Activated CD8-positive, alpha-beta memory T cell treated with anti-CD3 and anti-CD28 coated beads, Interleukin-2, amount 10 ng/mL, durations not matched to agents 7 days and 5 days (primary cell): Measurements from ENCODE around the gene XAB2. TPM values are rescaled to one million over a fixed set of nuclear protein-coding genes. Genes with fewer than 3 reads are reported as not detected.
A peak's percentile ranks its signal among the peaks of the same experiment; 100 is the strongest.

Experiments used
- ATAC-seq: fragments of 150-1000 bp; cut with Tn5 transposase; one replicate; pipeline ENCODE4 v1.10.0; 2021; ENCODE audit warnings: moderate library complexity
- CTCF ChIA-PET: fragments of 350-600 bp; sonication (Branson Sonifier 250); formaldehyde crosslinking; loops from one replicate; lab custom pipeline; 2021; ENCODE audit warnings: antibody characterized with exemption; lab: Charles Lee
- DNase-seq: peaks from one replicate; pipeline ENCODE4 v3.0.0-alpha.2; 2020
- H3K27ac Mint-ChIP-seq: one replicate; pipeline ENCODE4 v1.8.0; 2021; ENCODE audit warnings: mild to moderate bottlenecking, mixed read lengths
- H3K27me3 Mint-ChIP-seq: one replicate; pipeline ENCODE4 v1.8.0; 2021; ENCODE audit warnings: mixed read lengths
- H3K36me3 Mint-ChIP-seq: one replicate; pipeline ENCODE4 v1.8.0; 2021; ENCODE audit warnings: mild to moderate bottlenecking, mixed read lengths
- H3K4me1 Mint-ChIP-seq: one replicate; pipeline ENCODE4 v1.8.0; 2021; ENCODE audit warnings: mixed read lengths
- H3K4me3 Mint-ChIP-seq: one replicate; pipeline ENCODE4 v1.8.0; 2021; ENCODE audit warnings: mild to moderate bottlenecking, moderate library complexity, mixed read lengths
- H3K9me3 Mint-ChIP-seq: one replicate; pipeline ENCODE4 v1.8.0; 2022; ENCODE audit warnings: low read depth, mixed read lengths
- total RNA-seq, 2 experiments: library from RNA; stranded (reverse); gene quantifications; one replicate each; pipeline ENCODE4 v1.2.3, GENCODE V29; 2021

XAB2 gene
- total RNA-seq, 2 experiments from 2014 or later, result 43.7 to 51.5 TPM

GRCh38 chr19:7663706-7664105 is 34.4 kb upstream of the XAB2 start:
- Mint-ChIP-seq H3K27ac (no peak overlapping the region), H3K4me1 (peaks cover 4% of the 10 kb centered on the region), H3K36me3 (no peaks in the 10 kb centered on the region), H3K27me3 (no peaks in the 10 kb centered on the region), H3K4me3 (no peak overlapping the region), H3K9me3 (no peaks in the 10 kb centered on the region)
- DNase-seq, result no peak
- ATAC-seq, result no peak
- CTCF ChIA-PET, result interaction anchor here (1.2 to 4.2 kb wide), 3 partner anchors 12 to 96 kb away, joined by 3 to 14 read pairs (median 10); partner anchors contain the start of gene TRAPPC5

GRCh38 chr19:7662657-7663056 is 33.3 kb upstream of the XAB2 start:
- Mint-ChIP-seq H3K4me3 (no peak overlapping the region), H3K27me3 (no peaks in the 10 kb centered on the region), H3K9me3 (no peaks in the 10 kb centered on the region), H3K27ac (no peak overlapping the region), H3K36me3 (no peaks in the 10 kb centered on the region), H3K4me1 (peaks cover 13% of the 10 kb centered on the region)
- ATAC-seq, result no peak
- DNase-seq, result no peak
- CTCF ChIA-PET, result interaction anchor here (0.8 to 4.2 kb wide), 3 partner anchors 11 to 165 kb away, joined by 3 to 14 read pairs (median 10); partner anchors contain the start of gene TRAPPC5

- Mint-ChIP-seq H3K36me3 (no peaks in the 10 kb centered on the region), H3K4me1 (peaks cover 18% of the 10 kb centered on the region), H3K9me3 (no peaks in the 10 kb centered on the region), H3K27me3 (no peaks in the 10 kb centered on the region), H3K4me3 (no peak overlapping the region), H3K27ac (no peak overlapping the region)
- CTCF ChIA-PET, result interaction anchor here (0.6 to 4.2 kb wide), 2 partner anchors 19 to 287 kb away, joined by 3 to 14 read pairs; partner anchors contain the start of gene TRAPPC5
- DNase-seq (no peak), ATAC-seq (no peak)
Measured at GRCh38 chr19:7661744-7662538, 32.6 kb upstream of the XAB2 start.

GRCh38 chr19:7658219-7658686 is 28.9 kb upstream of the XAB2 start:
- H3K36me3 Mint-ChIP-seq, result no peaks in the 10 kb centered on the region
- ATAC-seq, result peak; percentile 93
- no peaks in the 10 kb centered on the region for H3K27me3 Mint-ChIP-seq
- H3K4me3 Mint-ChIP-seq, result peak overlapping the region; percentile 70
- peak overlapping the region; percentile 73 for H3K27ac Mint-ChIP-seq
- DNase-seq, result peak; percentile 74
- peaks cover 20% of the 10 kb centered on the region for H3K4me1 Mint-ChIP-seq
- no peaks in the 10 kb centered on the region for H3K9me3 Mint-ChIP-seq
- CTCF ChIA-PET, result interaction anchor here (1.1 to 4.8 kb wide), 3 partner anchors 19 to 28 kb away, joined by 3 to 33 read pairs (median 7); partner anchors contain the start of genes MCEMP1, PET100, TRAPPC5 and XAB2

GRCh38 chr19:7657131-7657751 is 27.9 kb upstream of the XAB2 start:
- ATAC-seq (no peak), DNase-seq (no peak)
- H3K4me3 Mint-ChIP-seq, result no peak overlapping the region
- CTCF ChIA-PET, result interaction anchor here (1.3 to 4.8 kb wide), 2 partner anchors 23 to 143 kb away, joined by 4 to 33 read pairs; partner anchors contain the start of gene TRAPPC5
- H3K4me1 Mint-ChIP-seq, result peaks cover 25% of the 10 kb centered on the region
- no peaks in the 10 kb centered on the region for H3K9me3 Mint-ChIP-seq
- H3K36me3 Mint-ChIP-seq, result no peaks in the 10 kb centered on the region
- no peak overlapping the region for H3K27ac Mint-ChIP-seq
- no peaks in the 10 kb centered on the region for H3K27me3 Mint-ChIP-seq

- Mint-ChIP-seq H3K27ac (no peak overlapping the region), H3K27me3 (peaks cover 2% of the 10 kb centered on the region), H3K4me3 (no peak overlapping the region), H3K9me3 (no peaks in the 10 kb centered on the region), H3K36me3 (no peaks in the 10 kb centered on the region), H3K4me1 (peaks cover 29% of the 10 kb centered on the region)
- ATAC-seq (no peak), DNase-seq (no peak)
- CTCF ChIA-PET, result interaction anchor here (0.6 to 4.8 kb wide), 2 partner anchors 25 to 144 kb away, joined by 3 to 33 read pairs; partner anchors contain the start of gene TRAPPC5
Measured at GRCh38 chr19:7655581-7655980, 26.2 kb upstream of the XAB2 start.

- H3K36me3 Mint-ChIP-seq, result no peaks in the 10 kb centered on the region
- H3K27ac Mint-ChIP-seq, result no peak overlapping the region
- DNase-seq (no peak), ATAC-seq (no peak)
- H3K27me3 Mint-ChIP-seq, result peaks cover 2% of the 10 kb centered on the region
- H3K4me1 Mint-ChIP-seq, result peaks cover 29% of the 10 kb centered on the region
- no peaks in the 10 kb centered on the region for H3K9me3 Mint-ChIP-seq
- CTCF ChIA-PET, result interaction anchor here (1.0 to 4.8 kb wide), 5 partner anchors 26 to 552 kb away, joined by 3 to 38 read pairs (median 4); partner anchors contain the start of gene TRAPPC5
- no peak overlapping the region for H3K4me3 Mint-ChIP-seq
Measured at GRCh38 chr19:7654401-7654800, 25.1 kb upstream of the XAB2 start.

- Mint-ChIP-seq H3K4me3 (peak overlapping the region; percentile 63), H3K4me1 (peaks cover 12% of the 10 kb centered on the region), H3K27ac (peak overlapping the region; percentile 62), H3K9me3 (no peaks in the 10 kb centered on the region), H3K27me3 (peaks cover 2% of the 10 kb centered on the region), H3K36me3 (peaks cover 2% of the 10 kb centered on the region)
- DNase-seq (peak; percentile 88), ATAC-seq (peak; percentile 93)
- CTCF ChIA-PET, result interaction anchor here (0.6 to 3.9 kb wide), 16 partner anchors 9 to 154 kb away, joined by 3 to 38 read pairs (median 7); partner anchors contain the start of genes PET100, RETN, TRAPPC5 and XAB2
Measured at GRCh38 chr19:7652061-7652641, 22.8 kb upstream of the XAB2 start.

- CTCF ChIA-PET, result interaction anchor here (1.3 to 1.5 kb wide), 2 partner anchors 28 to 82 kb away, joined by 3 to 5 read pairs; no protein-coding TSS in a partner anchor
- H3K4me3 Mint-ChIP-seq, result no peak overlapping the region
- H3K27me3 Mint-ChIP-seq, result peaks cover 2% of the 10 kb centered on the region
- H3K4me1 Mint-ChIP-seq, result peaks cover 9% of the 10 kb centered on the region
- no peaks in the 10 kb centered on the region for H3K9me3 Mint-ChIP-seq
- ATAC-seq (no peak), DNase-seq (no peak)
- no peak overlapping the region for H3K27ac Mint-ChIP-seq
- peaks cover 6% of the 10 kb centered on the region for H3K36me3 Mint-ChIP-seq
Measured at GRCh38 chr19:7650148-7650547, 20.8 kb upstream of the XAB2 start.

GRCh38 chr19:7648265-7649014 is 19.1 kb upstream of the XAB2 start:
- CTCF ChIA-PET, result interaction anchor here (2.2 kb wide), 1 partner anchor 32 kb away, joined by 11 read pairs; the partner anchor contains the start of gene TRAPPC5
- H3K27me3 Mint-ChIP-seq, result peaks cover 2% of the 10 kb centered on the region
- H3K4me3 Mint-ChIP-seq, result no peak overlapping the region
- H3K27ac Mint-ChIP-seq, result no peak overlapping the region
- peaks cover 9% of the 10 kb centered on the region for H3K4me1 Mint-ChIP-seq
- DNase-seq (no peak), ATAC-seq (no peak)
- H3K36me3 Mint-ChIP-seq, result peaks cover 8% of the 10 kb centered on the region
- no peaks in the 10 kb centered on the region for H3K9me3 Mint-ChIP-seq

- Mint-ChIP-seq H3K27ac (no peak overlapping the region), H3K27me3 (peaks cover 2% of the 10 kb centered on the region), H3K9me3 (no peaks in the 10 kb centered on the region), H3K4me3 (no peak overlapping the region), H3K4me1 (peaks cover 3% of the 10 kb centered on the region), H3K36me3 (peaks cover 8% of the 10 kb centered on the region)
- ATAC-seq (no peak), DNase-seq (no peak)
- CTCF ChIA-PET, result no interaction called here
Measured at GRCh38 chr19:7647156-7647555, 17.8 kb upstream of the XAB2 start.

- no peaks in the 10 kb centered on the region for H3K9me3 Mint-ChIP-seq
- CTCF ChIA-PET, result no interaction called here
- no peaks in the 10 kb centered on the region for H3K4me1 Mint-ChIP-seq
Measured at GRCh38 chr19:7646426-7646700, 17.0 kb upstream of the XAB2 start.

More at GRCh38 chr19:7646426-7646700, 17.0 kb upstream of the XAB2 start:
- DNase-seq (no peak), ATAC-seq (no peak)
- Mint-ChIP-seq H3K27ac (no peak overlapping the region), H3K36me3 (peaks cover 8% of the 10 kb centered on the region), H3K27me3 (peaks cover 2% of the 10 kb centered on the region), H3K4me3 (no peak overlapping the region)
